GM18519 (cell line): ENCODE measurements around the gene TMEM167B.

Experiments used
- ATAC-seq: cut with Tn5 transposase; IDR thresholded peaks from one replicate; pipeline ENCODE4 v1.9.1; 2021; ENCODE audit warnings: mild to moderate bottlenecking, moderate library complexity; ENCODE audit not compliant: unreplicated experiment, low FRiP score

Gene TMEM167B

DNA sequence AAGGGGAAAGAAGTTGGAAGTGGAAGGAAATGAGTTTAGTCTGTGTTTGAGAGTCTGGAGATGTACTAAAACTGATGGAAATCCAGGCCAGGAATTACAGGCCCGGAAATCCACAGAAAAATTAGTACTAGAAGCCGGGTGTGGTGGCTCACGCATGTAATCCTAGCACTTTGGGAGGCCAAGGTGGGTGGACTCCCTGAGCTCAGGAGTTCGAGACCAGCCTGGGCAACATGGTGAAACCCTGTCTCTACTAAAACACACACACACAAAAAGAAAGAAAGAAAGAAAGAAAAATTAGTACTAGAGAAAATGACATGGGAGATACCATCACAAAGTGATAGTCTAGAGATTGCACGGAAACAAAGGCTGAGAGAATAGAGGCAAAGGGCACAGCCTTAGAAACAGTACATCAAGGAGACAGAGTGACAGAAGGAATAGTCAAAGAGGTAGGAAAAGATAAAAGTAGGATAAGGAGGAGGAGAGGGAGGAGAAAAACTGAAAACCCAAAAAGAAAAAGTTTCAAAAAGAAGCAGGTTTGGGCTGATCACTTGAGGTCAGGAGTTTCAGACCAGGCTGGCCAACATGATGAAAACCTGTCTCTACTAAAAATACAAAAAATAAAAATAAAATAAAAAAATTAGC lies 10.0 kb upstream of the TMEM167B start:
- ATAC-seq = no peak

DNA sequence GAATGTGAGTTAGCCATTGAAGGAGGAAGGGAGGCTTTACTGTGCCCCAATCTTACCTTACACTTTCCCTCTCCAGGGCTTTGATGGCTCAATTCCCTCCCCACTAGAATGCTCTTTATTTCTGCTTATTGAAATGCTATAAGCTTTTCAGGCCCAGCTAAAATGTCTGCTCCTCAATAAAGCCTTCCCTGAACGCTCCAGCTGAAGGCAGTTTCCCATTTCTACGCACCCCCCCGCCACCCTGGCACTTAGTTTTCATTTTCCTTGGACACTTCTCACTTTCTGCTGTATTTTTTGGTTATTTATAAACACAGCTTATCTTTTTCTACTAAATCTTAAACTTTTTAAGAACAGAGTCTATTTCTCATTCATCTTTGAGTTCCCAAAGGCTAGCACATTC lies 7.1 kb upstream of the TMEM167B start:
- no peak for ATAC-seq

- ATAC-seq = no peak
Measured at GRCh38 chr1:109083923-109084322, 6.6 kb upstream of the TMEM167B start.

- no peak for ATAC-seq
Measured at GRCh38 chr1:109084563-109085517, 5.7 kb upstream of the TMEM167B start.

DNA sequence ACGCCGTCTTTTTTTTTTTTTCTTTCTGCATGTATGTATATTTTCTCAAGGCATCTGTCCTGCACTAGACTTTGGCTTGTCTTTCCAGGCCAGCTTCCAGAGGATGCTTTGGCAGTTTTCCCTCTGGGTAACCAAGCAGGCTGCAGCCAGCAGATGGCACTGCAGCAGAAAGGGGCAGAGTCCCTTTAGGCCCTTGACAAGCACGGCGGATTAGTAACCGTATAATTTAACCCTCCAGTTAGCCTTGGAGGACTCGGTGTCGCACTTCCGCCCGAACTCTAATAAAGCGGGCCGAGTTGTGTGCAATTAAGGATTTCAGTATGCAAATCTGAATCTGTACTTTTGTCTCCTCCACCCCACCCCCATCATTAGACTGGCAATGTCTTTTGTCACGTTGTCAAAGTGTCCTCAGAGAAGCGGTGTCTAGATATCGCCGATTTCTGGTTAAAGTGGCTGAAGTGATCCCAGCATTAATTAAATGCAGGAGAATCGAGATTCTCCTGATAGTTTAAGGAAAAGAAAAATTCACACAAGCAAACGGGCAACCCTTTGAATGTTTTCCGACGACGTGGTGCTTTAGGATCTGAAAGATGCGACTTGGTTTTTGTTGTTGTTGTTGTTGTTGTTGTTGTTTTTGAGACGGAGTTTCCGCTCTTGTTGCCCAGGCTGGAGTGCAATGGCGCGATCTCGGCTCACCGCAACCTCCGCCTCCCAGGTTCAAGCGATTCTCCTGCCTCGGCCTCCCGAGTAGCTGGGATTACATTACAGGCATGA lies 1.1 kb upstream of the TMEM167B start:
- ATAC-seq = no peak

GRCh38 chr1:109091078-109091838 lies 694 bp downstream of the TMEM167B start:
- peak; percentile 28 for ATAC-seq

DNA sequence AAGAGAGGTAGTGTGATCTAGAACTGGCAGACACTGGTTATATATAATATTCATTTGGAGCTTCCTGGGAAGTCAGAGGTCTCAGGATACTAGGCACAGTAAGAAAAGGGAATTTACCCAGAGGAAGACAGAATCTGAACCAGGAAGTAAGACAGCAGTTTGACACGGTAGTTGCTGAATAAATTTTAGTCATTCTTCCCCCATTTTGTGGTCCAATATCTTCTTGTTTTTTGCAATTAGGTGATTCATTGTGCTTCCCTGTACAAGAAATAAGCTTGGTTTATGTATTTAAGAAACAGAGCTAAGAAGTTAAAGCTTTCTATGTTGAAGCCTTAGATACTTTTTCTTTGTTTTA lies 1.3 kb downstream of the TMEM167B start:
- ATAC-seq = no peak

DNA sequence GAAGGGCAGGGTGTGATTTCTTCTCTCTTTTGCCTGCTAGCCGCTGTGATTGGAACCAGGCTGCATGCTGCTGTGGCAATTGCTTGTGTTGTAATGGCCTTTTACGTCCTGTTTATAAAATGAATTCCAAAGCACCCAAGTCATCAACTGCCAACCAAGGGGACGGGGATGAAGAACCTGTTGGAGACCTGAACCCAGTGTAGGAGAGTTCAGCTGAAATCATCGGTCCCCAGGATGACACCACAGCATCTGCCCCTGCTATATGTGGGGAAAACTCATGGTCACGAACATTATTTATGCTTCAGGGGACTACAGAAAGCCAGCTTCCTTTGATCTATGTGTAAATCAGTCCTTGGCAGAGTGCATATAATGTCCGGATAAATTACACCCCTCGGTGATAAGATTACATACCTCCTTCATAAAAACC lies 3.8 kb downstream of the TMEM167B start:
- no peak for ATAC-seq

DNA sequence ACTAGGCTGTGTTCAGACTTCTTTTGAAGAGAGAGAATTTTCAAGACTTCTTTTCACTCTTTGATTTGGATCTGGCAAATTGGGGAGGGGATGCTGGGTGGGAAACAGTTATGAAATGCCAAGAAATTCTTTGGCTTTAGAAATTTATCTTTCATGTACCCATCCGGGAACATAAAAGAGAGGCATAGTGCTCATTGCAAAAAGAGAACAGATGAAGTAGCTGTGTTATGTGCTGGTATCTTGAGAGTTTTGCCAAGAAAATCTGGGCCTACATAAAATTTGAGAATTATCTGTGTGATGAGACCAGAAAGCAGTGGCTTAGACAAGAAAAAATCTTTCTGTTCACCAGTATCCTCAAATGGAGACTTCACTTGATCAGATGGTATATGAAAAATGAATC lies 4.3 kb downstream of the TMEM167B start:
- no peak for ATAC-seq

DNA sequence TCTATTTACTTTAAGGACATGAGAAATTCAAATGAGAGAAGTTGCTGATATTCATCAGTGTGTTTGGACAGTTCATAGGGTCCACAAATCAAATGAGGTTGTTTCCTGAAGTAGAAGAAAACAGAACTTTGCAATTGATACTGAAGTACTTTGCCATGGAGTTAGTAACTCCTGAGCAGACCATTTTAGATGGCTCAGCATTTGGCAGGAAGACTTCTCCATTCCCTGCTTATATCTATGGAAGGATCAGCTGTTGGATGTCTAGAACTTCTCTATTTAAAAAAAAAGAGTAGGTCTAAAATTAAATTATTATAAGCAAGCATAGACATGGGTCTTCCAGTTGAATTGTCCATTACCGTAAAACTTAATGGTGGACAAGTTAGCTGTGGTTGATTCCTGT lies 5.1 kb downstream of the TMEM167B start:
- ATAC-seq = no peak

- ATAC-seq = no peak
Measured at GRCh38 chr1:109096120-109096519, 5.6 kb downstream of the TMEM167B start.

GRCh38 chr1:109099938-109100773 lies 9.6 kb downstream of the TMEM167B start:
- ATAC-seq = peak; percentile 84

GRCh38 chr1:109104364-109105151 lies 14.0 kb downstream of the TMEM167B start:
- no peak for ATAC-seq

GRCh38 chr1:109105881-109106280 lies 15.3 kb downstream of the TMEM167B start:
- ATAC-seq = no peak

DNA sequence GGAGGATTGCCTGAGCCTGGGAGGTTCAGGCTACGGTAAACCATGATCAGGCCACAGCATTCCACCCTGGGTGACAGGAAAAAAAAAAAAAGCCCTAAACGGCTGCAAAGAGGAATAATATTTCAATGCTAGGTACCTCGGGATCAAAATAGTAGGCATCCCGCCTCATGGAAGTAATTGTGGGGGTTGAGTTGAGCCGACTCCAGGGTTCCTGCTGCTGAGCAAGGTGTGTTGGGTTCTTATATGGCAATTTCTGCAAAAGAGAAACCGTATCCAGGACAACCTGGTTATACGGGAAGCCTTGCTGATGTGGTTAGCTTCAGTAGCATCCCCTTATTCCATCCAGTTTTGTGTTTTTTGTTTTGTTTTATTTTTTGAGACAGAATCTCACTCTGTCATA lies 17.2 kb downstream of the TMEM167B start:
- ATAC-seq = no peak

DNA sequence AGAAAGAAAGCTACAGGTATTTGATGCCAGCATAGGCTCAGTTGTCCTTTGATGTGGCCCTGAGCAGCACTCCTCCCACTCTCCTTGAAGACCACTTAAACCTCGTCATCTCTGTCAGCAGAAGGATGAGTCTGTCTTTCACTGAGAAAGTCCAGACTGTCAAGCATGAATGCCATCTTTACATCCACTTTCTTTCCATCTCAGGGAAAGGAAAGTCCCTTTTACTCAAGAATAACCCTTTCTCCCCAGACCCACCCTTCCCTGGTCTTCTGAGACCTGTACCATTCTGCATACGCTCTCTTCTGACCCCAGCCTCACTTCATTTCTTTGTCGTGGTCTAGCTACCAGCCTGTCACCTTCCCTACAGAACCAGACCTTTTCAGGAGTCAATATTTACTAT lies 19.3 kb downstream of the TMEM167B start:
- ATAC-seq = no peak

DNA sequence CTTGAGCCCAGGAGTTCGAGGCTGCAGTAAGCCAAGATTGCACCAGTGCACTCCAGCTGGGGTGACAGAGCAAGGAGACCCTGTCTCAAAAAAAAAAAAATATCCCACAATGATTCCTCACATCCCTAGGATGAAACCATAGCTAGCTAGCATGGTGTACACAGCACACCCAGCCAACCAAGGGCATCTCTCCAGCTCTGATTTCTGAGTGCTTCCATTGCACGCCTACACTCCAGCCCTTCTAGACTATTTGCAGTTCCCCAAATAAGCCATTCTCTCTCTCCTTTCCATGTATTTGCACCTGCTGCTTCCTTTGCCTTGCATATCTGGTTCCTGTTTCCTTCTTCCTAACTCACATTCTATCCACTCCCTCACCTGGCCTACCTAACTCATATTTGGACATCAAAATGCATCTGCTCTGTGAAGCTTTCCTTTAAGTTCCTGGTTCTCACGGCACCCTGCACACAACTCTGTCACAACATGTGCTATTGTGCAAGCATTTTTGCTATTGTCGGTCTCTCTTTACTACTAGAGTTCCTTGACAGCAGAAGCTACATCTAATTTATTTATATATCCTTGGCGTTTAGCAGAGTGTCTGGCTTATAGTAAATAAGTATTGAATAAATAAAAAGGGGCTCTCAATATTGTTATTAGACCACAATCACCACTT lies 21.0 kb downstream of the TMEM167B start:
- ATAC-seq = no peak

DNA sequence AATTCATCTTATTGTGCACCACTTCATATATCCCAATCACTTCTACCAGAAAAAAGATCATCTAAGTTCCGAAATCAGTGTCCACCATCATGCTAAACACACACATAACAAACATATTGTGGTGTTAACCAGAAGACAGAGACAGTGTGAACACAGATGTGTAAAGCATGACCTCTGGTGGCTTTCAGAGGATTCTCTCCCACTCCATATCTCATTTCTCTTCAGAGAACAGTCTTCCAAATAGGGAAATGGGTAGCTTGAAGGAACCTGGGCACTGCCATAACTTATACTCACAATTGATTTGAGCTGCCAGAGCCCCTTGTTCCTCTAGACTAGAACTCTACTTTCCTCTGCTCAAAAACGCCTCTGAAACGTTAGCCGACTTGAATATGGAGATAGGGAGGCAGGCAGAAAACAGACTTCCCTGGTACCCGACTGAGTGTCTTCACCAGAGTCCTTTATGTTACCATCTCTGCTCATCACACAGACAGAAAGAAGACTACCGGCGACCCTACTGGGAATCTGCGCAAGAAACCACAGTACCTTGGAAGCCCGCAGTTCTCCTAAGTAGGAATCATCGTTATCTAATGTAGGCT lies 21.6 kb downstream of the TMEM167B start:
- ATAC-seq = no peak
